HG02763 (cell line): ENCODE measurements around the gene HESX1.
A peak's percentile ranks its signal among the peaks of the same experiment; 100 is the strongest.

Experiments
- ATAC-seq: cut with Tn5 transposase; IDR thresholded peaks from one replicate; pipeline ENCODE4 v1.9.1; 2021; ENCODE audit warnings: mild to moderate bottlenecking, moderate library complexity; ENCODE audit not compliant: unreplicated experiment

Gene HESX1

DNA sequence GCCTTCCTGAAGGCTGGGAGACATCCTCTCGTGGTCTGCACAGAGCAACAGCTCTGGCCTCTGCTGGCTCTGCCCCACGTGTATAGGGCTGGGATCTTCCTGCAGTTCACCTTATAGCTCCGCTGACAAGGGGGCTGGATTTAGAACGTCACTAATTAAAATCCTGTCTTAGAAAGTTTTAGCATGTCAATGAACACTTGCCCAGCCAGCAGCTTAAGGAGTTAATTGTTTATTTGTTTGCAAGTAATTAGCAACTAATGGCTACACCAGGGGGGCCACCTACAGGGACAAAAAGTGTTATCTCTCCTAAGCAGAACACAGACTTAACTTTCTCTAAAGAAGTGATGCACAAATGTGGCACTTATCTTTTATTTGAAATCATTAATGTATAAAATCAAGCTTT, at the start of gene HESX1:
HESX1 (minus strand) TSS at position 84 of the 403 bp plus-strand sequence; CDS start at position 24, 60 bp downstream.
- no peak for ATAC-seq

DNA sequence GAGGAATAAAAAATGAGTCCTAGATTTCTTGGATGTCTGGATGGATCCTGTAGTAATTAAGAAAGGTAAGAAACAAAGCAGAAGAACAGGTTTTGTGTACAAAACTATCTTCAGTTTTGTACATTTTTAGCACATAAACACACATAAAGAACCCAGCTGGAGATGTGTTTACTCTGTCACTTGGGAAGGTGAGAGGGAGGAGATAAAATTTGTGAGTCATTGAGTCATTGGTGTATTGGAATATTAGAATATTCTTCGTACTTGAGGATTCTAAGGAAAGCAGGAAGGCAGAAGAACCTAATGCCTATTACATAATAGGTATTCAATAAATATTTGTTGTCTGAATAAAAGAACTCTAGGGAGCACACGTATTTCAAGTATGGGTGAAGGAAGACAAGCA, 45.2 kb upstream of the HESX1 start:
- no peak for ATAC-seq

GRCh38 chr3:57234613-57235575, 35.1 kb upstream of the HESX1 start:
- ATAC-seq = no peak

DNA sequence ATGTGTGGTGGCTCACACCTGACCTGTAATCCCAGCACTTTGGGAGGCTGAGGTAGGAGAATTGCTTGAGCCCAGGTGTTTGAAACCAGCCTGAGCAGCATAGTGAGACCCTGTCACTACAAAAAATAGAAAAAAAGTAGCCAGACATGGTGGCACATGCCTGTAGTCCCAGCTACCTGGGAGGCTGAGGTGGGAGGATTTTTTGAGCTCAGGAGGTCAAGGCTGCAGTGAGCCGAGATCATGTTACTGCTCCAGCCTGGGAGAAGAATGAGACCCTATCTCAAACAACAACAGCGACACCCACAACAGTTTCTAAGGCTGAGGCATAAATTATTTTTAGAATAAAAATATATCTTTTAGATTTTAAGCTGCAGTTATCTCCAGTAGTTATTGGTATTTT, 34.0 kb upstream of the HESX1 start:
- no peak for ATAC-seq

GRCh38 chr3:57230006-57230405, 30.2 kb upstream of the HESX1 start:
- no peak for ATAC-seq

GRCh38 chr3:57227930-57228751, 28.4 kb upstream of the HESX1 start:
- peak; percentile 31 for ATAC-seq

DNA sequence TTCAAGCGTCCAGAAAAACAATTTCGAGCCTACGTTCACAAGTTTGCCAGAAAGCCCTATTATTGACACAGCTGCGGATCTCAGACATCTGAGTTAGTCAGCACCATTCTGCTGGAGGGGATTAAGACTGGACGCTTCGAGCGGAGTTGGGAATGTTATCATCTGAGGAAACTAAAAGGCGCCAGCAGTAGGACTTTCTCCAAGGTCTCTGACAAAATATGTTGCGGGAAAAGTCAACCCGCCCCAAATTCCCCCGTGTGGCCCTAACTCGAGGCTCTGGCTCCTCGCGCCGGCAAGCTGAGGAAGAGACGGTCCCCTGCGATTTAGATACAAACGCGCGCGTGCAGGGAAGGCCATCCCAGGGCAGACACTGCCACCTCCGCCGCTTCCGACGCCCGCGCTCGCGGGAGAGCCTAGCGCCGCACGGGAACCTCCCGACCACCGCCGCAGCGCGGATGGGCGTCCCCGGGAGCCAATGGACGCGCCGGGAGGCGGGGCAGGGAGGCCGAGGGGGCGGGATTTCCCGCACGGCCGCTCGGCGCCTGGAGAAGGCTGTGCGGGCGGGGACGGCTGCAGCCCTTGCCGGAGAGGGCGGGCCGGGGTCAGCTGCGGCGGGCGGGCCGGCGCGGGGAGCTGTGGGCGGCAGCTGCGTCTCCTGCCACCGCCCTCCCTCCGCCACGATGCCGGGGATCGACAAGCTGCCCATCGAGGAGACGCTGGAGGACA, 27.6 kb upstream of the HESX1 start, which contains the start of gene APPL1:
APPL1 (plus strand) TSS at position 526 of the 726 bp plus-strand sequence; CDS start at position 681, 155 bp downstream.
- peak; percentile 91 for ATAC-seq

DNA sequence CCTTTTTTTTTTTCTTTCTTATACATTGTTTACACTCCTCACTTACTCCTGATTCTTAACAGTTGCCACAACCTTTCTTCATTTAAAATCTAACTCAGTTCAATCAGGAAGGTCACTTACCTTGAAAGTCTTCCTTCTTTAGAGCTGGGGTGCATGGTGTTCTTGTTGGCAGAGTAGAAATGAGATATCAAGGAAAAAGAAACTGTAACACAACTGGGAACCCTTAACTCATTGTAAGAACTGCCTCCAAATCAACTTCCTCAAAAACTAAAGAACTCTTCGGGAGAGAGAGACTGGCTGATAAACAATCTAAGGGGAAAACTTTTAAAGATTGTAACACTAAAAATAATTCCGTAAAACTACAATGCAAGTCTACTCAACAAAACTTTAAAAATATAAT, 26.4 kb upstream of the HESX1 start:
- no peak for ATAC-seq

- no peak for ATAC-seq
Measured at GRCh38 chr3:57224856-57225255, 25.1 kb upstream of the HESX1 start.

DNA sequence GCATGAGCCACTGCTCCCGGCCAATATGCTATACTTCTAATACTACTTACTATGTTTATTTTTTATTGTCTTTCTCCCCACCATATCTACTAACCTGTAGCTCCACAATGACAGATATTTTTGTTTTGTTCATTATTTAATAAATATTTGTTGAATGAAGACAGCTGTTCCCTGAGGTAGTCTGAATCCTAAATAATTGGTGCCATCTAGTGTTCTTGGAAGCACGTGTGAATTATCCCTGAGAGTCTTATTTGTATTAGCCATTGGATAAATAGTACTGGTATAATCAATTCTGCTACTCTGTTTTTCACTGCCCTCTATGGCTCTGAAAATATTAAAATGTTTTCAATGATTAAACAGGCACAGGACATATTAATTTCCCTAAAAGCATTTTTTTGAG, 22.1 kb upstream of the HESX1 start:
- no peak for ATAC-seq

- no peak for ATAC-seq
Measured at GRCh38 chr3:57206423-57206822, 6.6 kb upstream of the HESX1 start.

DNA sequence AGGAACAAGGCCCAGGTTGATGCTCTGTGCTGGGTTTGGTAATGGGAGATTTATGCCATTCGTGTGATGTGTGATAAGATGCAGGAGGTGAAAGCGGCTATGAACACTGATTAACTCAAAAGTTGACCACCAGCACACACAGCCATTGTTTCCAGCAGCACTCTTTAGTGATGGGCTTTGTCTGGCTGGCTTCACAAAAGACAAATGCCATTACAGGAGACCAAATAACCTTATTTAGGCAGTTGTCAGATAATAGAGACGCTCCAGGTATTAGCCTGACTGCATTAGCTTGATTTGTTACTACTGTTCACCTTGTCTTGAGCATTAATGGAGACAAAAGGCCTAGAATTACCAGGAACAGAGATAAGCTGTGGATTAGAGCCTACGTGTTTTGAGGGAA, 5.1 kb downstream of the HESX1 start:
- no peak for ATAC-seq

GRCh38 chr3:57192028-57192427, 7.8 kb downstream of the HESX1 start:
- no peak for ATAC-seq

GRCh38 chr3:57184526-57184925, 15.3 kb downstream of the HESX1 start:
- no peak for ATAC-seq

GRCh38 chr3:57179580-57180410, 20.0 kb downstream of the HESX1 start:
- ATAC-seq = no peak

- ATAC-seq = no peak
Measured at GRCh38 chr3:57176045-57176444, 23.7 kb downstream of the HESX1 start.

GRCh38 chr3:57173687-57174086, 26.1 kb downstream of the HESX1 start:
- no peak for ATAC-seq

- no peak for ATAC-seq
Measured at GRCh38 chr3:57170946-57171345, 28.8 kb downstream of the HESX1 start.

DNA sequence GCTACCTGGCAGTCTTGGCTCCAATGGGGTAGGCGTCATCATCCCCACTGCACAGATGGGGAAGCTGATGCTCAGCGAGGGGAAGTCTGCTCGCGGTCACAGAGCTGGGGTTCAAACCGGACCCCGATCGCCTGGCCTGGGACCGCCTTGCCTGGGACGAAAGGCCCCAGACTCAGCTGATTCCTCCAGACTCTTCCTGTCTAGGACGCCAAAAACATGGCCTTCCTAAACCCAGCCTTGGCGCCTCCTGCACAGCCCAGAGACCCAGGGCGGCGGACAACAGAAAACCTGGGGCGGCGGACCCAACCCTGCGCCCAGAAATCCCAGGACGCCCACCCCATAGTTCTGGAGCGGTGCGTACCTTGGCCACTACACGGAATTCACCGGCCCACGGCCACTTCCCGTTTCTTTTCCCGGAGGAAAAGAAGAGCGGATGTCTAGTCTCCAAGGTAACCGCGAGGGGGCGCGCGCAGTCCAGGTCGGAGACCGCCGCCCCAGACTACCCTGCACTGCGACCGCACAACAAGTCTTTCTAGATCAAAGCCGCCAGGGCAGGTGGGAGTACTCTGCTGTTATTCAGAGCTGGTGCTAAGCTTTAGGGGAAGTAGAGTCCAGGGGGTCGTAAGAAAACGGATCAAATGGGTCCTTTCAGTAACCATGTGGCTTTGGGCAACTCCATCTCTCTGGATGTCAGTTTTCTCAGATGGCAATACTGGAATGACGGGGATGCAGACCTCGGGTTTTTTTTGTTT, 29.7 kb downstream of the HESX1 start:
- peak; percentile 64 for ATAC-seq
